HG03103 (cell line): ENCODE measurements around the gene CTAGE4.
"Not testable (repeated sequence)": the region's sequence is repeated elsewhere in the genome, so short reads cannot be mapped to it uniquely, and the experiment has no call there.

Experiments
- ATAC-seq: cut with Tn5 transposase; IDR thresholded peaks from one replicate; pipeline ENCODE4 v1.9.1; 2021; ENCODE audit warnings: low read depth; ENCODE audit not compliant: unreplicated experiment

The CTAGE4 gene

DNA sequence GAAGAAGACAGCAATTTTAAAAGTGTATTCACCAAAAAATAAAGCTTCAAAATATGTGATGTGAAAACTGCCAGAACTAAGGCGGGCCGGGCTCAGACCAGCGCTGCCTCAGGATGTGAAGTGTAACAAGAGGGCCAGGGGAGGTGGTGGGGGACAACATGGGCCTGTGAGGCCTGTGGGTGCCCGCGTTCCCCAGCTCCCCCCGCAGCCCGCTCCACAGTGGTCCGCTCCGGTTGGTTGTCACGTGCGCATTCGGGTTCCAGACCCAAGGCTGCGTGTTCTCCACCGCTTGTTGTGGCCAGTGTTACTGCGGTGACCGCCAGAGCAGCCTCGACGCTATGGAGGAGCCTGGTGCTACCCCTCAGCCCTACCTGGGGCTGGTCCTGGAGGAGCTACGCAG, at the start of gene CTAGE4:
TSS of gene CTAGE4 (plus strand) at position 301 of the 400 bp plus-strand sequence. CDS start at position 339, 38 bp downstream.
- ATAC-seq: not testable (repeated sequence)

DNA sequence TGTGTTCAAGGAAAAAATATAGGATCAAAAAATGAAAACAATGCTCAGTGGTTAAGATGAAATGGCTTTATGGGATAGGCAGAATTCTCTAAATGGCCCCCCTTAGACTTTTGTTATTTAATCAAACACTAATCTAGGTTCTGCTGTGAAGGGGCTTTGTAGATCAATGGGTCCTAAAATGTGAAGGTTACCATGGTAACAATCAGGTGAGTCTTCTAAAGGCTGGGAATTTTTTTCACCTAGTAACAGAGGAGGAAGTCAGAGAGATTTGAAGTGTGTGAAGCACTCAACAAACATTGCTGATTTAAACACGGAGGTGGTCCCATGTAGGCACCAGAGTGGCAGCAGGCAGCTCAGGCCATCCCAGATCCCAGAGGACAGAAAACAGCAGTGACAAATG, 49.1 kb upstream of the CTAGE4 start:
- no peak for ATAC-seq

- no peak for ATAC-seq
These were observed 45.8 kb upstream of the CTAGE4 start for GRCh38 chr7:144137501-144137900.

GRCh38 chr7:144142187-144142586, 41.1 kb upstream of the CTAGE4 start:
- no peak for ATAC-seq

DNA sequence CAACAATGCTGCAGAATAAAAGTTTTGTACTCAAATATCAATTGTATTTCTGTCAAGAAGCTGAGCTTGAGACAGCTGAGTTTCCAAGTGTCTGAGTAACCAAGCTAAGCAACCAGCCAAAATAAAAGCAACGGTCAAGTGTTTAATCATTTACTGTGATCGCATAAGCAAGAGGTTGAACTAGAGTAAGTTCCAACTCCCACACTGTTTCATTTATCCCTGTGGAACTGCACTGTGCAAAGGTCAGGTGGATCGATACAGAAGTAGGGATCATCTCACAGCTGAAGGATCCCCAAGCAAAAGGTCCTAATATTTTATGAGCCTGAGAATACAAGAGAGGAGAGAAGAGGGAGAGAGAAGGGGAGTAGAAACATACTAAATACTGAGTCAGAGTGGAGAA, 38.8 kb upstream of the CTAGE4 start:
- ATAC-seq: no peak

- ATAC-seq: no peak
These were observed 34.9 kb upstream of the CTAGE4 start for GRCh38 chr7:144148224-144148827.

DNA sequence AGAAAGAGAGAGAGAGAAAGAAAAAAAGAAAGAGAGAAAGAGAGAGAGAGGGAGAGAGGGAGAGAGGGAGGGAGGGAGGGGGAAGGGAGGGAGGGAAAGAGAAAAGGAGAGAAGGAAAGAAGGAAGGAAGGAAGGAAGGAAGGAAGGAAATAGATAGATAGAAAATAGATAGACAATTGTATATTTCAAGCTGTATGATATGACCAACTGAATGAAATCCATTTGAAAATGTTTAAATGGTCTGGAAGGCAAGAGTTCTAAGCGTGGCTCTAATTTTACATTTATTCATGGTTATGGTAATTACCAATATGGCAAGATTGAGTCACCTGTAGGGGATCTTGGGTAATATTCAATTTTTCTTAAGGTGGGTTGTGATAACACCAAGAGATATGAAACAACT, 24.4 kb upstream of the CTAGE4 start:
- no peak for ATAC-seq

DNA sequence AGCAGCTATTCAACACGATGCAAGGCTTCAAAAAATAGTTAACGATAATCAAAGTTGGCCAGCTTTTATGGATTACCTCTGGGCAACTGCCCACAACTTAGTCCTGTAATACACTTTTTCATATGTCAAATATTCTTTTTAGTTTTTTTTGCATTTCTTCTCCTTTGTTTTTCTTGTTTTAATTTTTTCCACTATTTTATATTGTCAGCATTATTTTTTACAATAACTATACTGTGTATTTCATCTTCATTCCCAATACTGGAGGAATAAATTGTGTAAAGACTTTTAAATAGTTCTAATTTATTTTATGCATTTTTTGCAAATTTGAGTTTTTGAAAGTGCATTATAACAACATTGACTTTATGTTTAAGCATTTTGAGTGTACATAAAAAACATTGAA, 18.5 kb upstream of the CTAGE4 start:
- no peak for ATAC-seq

DNA sequence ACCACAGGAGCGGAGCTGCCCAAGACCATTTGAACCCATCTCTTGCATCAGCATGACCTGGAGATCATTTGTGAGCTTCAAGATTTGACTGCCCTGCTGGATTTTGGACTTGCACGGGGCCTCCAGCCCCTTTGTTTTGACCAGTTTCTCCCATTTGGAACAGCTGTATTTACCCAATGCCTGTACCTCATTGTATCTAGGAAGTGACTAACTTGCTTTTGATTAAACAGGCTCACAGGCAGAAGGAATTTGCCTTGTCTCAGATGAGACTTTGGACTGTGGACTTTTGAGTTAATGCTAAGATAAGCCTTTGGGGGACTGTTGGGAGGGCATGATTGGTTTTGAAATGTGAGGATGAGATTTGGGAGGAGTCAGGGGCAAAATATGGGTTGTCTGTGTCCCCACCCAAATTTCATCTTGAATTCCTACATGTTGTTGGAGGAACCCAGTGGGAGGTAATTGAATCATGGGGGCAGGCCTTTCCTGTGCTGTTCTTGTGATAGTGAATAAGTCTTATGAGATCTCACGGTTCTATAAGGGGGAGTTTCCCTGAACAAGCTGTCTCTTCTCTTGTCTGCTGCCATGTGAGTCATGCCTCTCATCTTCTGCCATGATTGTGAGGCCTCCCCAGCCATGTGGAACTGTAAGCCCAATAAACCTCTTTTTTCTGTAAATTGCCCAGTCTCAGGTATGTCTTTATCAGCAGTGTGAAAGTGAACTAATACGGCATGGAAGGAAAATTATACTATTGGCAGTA, 11.5 kb upstream of the CTAGE4 start:
- not testable (repeated sequence) for ATAC-seq

- no peak for ATAC-seq
These were observed 8.7 kb upstream of the CTAGE4 start for GRCh38 chr7:144174613-144175012.

GRCh38 chr7:144178380-144179164, 4.7 kb upstream of the CTAGE4 start:
- peak; percentile 91 for ATAC-seq

DNA sequence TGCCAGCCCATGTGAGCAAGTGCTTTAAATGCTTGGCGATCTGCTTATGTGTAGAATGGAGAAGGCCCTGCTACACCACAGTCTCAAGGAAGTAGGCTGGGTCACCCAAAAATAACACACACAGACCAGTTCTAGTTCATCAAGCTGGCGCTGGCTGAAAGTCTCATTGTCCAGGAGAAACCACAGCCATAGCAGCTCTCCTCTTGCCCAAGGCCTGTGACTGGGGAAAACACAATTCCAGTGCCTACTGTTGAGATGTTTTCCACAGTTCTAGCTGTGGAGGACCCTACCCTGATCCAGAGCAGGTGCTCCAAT, 4.1 kb upstream of the CTAGE4 start:
- ATAC-seq: not testable (repeated sequence)

DNA sequence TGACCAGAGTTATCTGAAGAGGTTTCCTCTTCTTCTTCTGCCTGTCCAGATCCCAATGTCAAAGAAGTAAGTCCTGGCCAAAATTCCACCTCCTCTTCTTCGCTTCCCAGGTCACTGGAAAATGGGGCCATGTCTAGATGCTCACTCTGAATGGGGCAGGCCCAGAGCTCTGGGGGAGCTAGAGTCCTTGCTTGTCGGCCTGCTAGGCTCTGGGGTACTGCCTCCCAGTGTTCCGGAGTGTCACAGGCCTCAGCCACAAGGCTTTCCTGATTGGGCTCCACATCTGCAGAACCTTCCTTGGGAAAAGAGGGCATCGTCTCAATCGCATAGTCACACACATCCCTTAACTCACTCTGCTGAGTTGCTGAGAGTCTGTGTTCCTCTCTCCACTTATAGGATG, 4.6 kb downstream of the CTAGE4 start:
- ATAC-seq: not testable (repeated sequence)

GRCh38 chr7:144188578-144189171, 5.4 kb downstream of the CTAGE4 start:
- not testable (repeated sequence) for ATAC-seq

DNA sequence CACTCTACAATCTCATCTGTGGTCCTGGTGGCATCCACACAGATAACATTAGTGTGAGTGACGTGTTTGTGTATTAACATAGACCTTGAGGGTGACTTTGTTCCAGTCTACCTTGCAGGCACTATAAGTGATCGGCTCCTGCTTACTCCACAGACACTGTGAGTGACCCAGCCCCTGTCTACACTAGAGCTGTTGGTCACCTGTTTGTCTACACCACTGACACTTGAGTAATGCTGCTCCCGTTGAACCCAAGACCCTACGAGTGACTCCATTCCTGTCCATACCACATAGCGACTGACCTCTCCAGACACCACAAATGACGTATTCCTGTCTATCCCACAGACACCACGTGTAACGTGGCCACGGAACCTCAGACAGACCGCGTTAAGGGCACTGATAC, 10.5 kb downstream of the CTAGE4 start:
- not testable (repeated sequence) for ATAC-seq

DNA sequence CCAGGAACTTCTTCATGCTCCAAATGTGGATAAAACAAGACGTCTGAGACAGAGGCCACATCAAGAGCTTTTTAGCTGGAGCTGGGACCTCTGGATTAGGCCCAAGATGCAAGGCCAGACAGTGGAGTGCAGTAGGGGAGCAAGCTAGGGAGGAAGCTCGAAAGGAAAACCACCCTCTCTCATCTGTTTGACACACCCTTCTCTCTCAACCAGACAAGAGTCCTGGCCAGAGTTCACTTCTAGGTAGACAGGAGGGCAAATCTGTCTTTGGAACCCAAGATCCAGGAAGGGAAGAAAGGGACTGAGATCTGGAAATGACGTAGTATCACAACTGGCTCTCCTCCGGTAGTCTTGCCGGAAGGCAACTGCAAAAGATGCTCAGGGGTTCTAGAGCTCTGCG, 11.2 kb downstream of the CTAGE4 start:
- not testable (repeated sequence) for ATAC-seq

DNA sequence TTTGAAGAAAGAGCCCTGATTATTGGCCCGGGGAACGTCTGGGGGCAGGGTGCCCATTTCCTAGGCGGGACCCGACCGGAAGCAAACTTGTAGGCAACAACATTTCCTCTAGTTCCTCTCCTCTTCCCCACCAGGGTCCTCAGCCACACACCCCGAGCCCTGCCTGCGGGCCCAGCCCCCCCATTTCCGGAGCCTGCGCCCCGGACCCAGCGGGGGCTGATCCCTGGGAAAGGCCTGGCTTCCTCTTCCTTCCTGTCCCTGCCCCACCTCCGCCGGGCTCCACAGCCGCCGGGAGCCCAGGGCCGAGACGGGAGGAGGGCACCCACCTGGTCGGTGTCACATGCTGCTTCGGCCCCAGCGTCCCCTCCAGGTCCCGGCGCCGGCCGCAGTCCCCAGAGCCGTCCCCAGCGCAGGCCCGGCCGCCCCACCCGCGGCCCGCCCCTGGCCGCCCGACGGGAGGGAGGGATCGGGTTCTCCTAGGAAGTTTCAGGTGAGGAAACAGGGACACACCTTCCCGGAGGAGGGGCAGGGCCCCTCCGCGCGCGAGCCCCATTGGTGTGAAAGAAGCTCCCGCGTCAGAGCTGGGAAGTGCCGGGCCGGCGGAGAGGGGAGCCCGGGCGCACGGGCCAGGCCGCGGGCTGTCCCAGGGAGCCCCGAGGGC, 12.1 kb downstream of the CTAGE4 start, which contains the start of gene ARHGEF35:
TSS of gene ARHGEF35 (minus strand) at position 622 of the 661 bp plus-strand sequence. CDS start 7,450 bp downstream, outside the sequence.
- ATAC-seq: peak; percentile 59

GRCh38 chr7:144198934-144199333, 15.7 kb downstream of the CTAGE4 start:
- ATAC-seq: not testable (repeated sequence)

DNA sequence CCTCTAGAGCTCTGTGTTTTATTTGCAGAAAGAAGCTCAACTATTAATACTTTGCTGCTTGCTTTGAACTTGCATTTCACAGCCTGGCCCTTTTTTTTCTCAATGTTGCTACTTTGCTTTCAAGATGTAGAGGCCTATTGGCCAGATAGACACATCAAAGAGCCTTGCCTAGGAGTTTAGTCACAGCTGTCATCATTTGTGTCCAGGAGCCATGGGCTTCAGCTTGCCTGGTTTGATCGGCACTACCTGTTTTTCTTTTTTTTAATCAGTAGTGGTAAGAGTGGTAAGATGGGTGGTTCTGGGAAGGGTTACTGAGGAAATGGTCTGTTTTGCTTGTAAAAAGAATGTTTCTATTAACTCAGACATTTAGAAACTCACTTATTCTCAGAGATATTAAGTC, 18.7 kb downstream of the CTAGE4 start:
- peak; percentile 37 for ATAC-seq

DNA sequence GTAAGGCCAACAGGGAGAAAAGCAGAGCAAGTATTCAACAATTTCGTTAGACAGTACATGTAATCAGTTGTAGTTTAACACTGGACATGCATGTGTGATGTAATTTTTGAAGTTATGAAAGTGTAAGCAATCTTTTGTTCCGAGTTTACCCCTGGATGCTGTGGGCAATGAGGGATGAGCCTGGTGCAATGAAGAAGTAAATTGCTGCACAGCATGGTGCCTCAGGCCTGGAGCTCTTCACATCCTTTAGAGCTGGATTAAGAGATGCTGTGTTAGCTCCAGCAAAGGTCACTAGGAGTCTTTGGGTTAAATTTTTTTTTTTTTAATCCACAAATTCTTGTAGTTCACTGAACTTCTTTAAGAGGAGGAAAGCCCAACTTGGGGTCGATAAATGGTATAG, 19.8 kb downstream of the CTAGE4 start:
- ATAC-seq: not testable (repeated sequence)
